GM21390 (cell line): ENCODE data around the gene SNX22.

ENCODE experiments used
- ATAC-seq: cut with Tn5 transposase; IDR thresholded peaks from one replicate; pipeline ENCODE4 v1.9.1; 2021; ENCODE audit not compliant: unreplicated experiment

SNX22 gene

DNA sequence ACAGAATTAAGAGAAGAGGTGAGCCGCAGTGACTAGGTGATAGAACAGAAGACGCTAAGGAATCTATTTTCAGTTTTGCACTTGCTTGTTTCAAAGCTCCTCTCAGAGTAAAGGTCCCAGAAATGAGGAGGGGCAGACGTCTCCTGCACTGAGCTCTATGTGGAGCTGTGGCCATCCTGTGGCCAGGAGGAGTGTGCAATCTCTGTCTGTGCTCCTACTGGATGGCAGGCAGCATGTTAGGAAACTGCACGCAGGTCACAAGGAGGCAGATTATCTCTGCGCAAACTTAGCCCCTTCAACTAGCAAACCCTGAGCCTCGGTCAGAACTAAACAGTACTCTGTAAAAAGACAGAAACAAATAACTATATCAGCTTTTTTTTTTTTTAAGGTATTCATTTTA, 42.4 kb downstream of the SNX22 start:
- no peak for ATAC-seq

DNA sequence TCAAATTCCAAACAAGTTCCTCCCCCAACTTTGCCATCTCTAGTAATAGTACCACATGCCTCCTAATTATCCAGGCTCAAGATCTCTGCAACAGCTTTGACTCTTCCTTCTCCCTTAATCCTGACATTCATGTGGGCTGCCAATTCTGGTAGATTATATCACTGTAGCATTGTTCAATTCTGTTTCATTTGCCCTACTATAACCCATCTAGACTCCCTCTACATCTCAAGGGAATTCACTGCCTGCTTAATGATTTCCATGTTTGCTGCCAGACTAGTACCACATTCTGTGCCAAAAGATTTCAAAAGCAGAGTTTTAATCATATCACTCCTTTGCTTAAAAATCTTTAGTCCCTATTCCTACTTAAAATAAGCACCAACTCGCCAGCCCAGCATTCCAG, 45.9 kb downstream of the SNX22 start:
- no peak for ATAC-seq

DNA sequence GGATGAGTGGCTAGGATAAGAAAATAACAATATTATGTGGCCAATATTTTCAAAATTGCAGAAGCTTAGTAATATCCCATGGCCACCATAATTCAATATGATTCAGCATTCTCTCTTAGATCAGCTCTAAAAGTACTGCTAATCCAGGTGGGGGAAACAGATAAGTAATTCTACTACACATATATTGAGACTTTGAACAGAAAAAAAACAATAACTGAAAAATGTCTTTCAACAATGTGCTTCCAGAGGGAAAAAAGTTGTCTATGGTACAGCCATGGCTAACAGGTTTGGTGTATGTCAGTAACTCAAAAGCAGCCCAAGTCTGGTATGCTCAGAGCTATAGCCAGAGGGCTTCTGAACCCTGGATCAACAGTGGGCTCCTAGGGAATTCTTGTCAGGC, 53.7 kb downstream of the SNX22 start:
- ATAC-seq = no peak
